Tracheal epithelial cell (primary cell): ENCODE results near the gene CCT5. TPM values are rescaled to one million over a fixed set of nuclear protein-coding genes. Genes with fewer than 3 reads are reported as not detected.

Source experiments
- total RNA-seq: library from RNA; depleted of rRNA; stranded (reverse); fragments of >200 nt; gene quantifications from 2 replicates; pipeline ENCODE4 v1.2.1, GENCODE V29; 2014

Gene CCT5
- total RNA-seq = 385 and 639 TPM in 2 replicates

GRCh38 chr5:10249948-10250805 is at the start of gene CCT5:
TSS of gene CCT5 (plus strand) at chr5:10250280. CDS start at chr5:10250341, 61 bp downstream.

GRCh38 chr5:10307206-10308148 is 57.4 kb downstream of the CCT5 start, which contains the start of gene CMBL:
TSS of gene CMBL (minus strand) at chr5:10307902. CDS start at chr5:10290762, 17,140 bp downstream.

Other genes with a start within 250 kb of the CCT5 start
- gene ATPSCKMT, start 392 bp upstream of the CCT5 start, total RNA-seq = 8.7 and 11.9 TPM in 2 replicates
- 3.4 and 11.3 TPM in 2 replicates for gene CMBL, start 57.6 kb downstream of the CCT5 start, total RNA-seq
- gene MARCHF6, start 103.4 kb downstream of the CCT5 start, total RNA-seq = 63.5 and 79.5 TPM in 2 replicates
- gene ROPN1L, start 191.6 kb downstream of the CCT5 start, total RNA-seq = under 0.01 and 0.21 TPM in 2 replicates